GM23338 (cell line): ENCODE results near the gene PPFIA4. TPM values are rescaled to one million over a fixed set of nuclear protein-coding genes. Genes with fewer than 3 reads are reported as not detected.

Experiments
- ATAC-seq: fragments of 200-7000 bp; cut with Tn5 transposase; 3 replicates; pipeline ENCODE4 v1.9.1; 2020
- DNase-seq: peaks from one replicate; pipeline ENCODE4 v3.0.0-alpha.2; 2015; ENCODE audit warnings: low spot score
- H2AFZ ChIP-seq: fragments of 200-600 bp; sonication (generic); 2 replicates; pipeline ENCODE4 v1.8.0; 2016; ENCODE audit warnings: antibody characterized with exemption, mild to moderate bottlenecking, moderate library complexity
- H3F3A ChIP-seq: fragments of 200-600 bp; sonication (generic); replicated peaks from 2 replicates; pipeline ENCODE4 v1.8.0; 2017; ENCODE audit warnings: antibody characterized with exemption, mixed run types, low read depth
- H3K27ac ChIP-seq: fragments of 200-600 bp; sonication (generic); 2 replicates; pipeline ENCODE4 v1.6.1; 2016; ENCODE audit warnings: low read depth
- H3K27me3 ChIP-seq: fragments of 200-600 bp; sonication (generic); 2 replicates; pipeline ENCODE4 v1.8.0; 2016; ENCODE audit warnings: mild to moderate bottlenecking, mixed run types, moderate library complexity; ENCODE audit not compliant: insufficient read depth
- H3K36me3 ChIP-seq: fragments of 200-600 bp; sonication (generic); 2 replicates; pipeline ENCODE4 v1.8.0; 2016; ENCODE audit warnings: mild to moderate bottlenecking; ENCODE audit not compliant: insufficient read depth
- H3K4me1 ChIP-seq: fragments of 200-600 bp; sonication (generic); 2 replicates; pipeline ENCODE4 v1.8.0; 2016; ENCODE audit warnings: mild to moderate bottlenecking, moderate library complexity; ENCODE audit not compliant: insufficient read depth
- H3K4me2 ChIP-seq: fragments of 200-600 bp; sonication (generic); 2 replicates; pipeline ENCODE4 v1.7.1; 2017; ENCODE audit warnings: mixed run types
- H3K4me3 ChIP-seq: fragments of 200-600 bp; sonication (generic); 2 replicates; pipeline ENCODE4 v1.6.1; 2016; ENCODE audit warnings: mixed run types
- H3K79me2 ChIP-seq: fragments of 200-600 bp; sonication (generic); replicated peaks from 2 replicates; pipeline ENCODE4 v1.8.0; 2017; ENCODE audit warnings: mild to moderate bottlenecking; ENCODE audit not compliant: insufficient read depth
- H3K9me2 ChIP-seq: fragments of 200-600 bp; sonication (generic); 2 replicates; pipeline ENCODE4 v1.8.0; 2017; ENCODE audit not compliant: insufficient read depth
- H4K20me1 ChIP-seq: fragments of 200-600 bp; sonication (generic); replicated peaks from 2 replicates; pipeline ENCODE4 v1.8.0; 2017; ENCODE audit warnings: mild to moderate bottlenecking; ENCODE audit not compliant: insufficient read depth
- H3K27ac Mint-ChIP-seq: 2 replicates; pipeline ENCODE4 v1.8.0; 2020; ENCODE audit warnings: inconsistent platforms, mild to moderate bottlenecking, moderate library complexity, mixed read lengths
- H3K27me3 Mint-ChIP-seq: 3 replicates; pipeline ENCODE4 v1.8.0; 2022; ENCODE audit warnings: low read depth, mild to moderate bottlenecking, moderate library complexity, mixed read lengths, inconsistent platforms; ENCODE audit not compliant: insufficient read depth, poor library complexity
- H3K36me3 Mint-ChIP-seq: 3 replicates; pipeline ENCODE4 v1.8.0; 2021; ENCODE audit warnings: low read depth, mild to moderate bottlenecking, inconsistent platforms, moderate library complexity, mixed read lengths
- H3K4me1 Mint-ChIP-seq: 3 replicates; pipeline ENCODE4 v1.8.0; 2020; ENCODE audit warnings: mild to moderate bottlenecking, inconsistent platforms, mixed read lengths
- H3K4me3 Mint-ChIP-seq: 3 replicates; pipeline ENCODE4 v1.8.0; 2021; ENCODE audit warnings: moderate library complexity, mild to moderate bottlenecking, inconsistent platforms, mixed read lengths
- H3K9me3 Mint-ChIP-seq: 3 replicates; pipeline ENCODE4 v1.8.0; 2020; ENCODE audit warnings: moderate library complexity, mild to moderate bottlenecking, inconsistent platforms, mixed read lengths
- CREB1 ChIP-seq: fragments of 250-450 bp; sonication (Bioruptor Pico); IDR thresholded peaks from 2 replicates; pipeline ENCODE4 v1.5.0; 2020; ENCODE audit warnings: low read depth, mild to moderate bottlenecking, moderate library complexity
- EZH2 ChIP-seq: fragments of 200-600 bp; sonication (generic); IDR thresholded peaks from one replicate; pipeline ENCODE4 v1.8.0; 2017; ENCODE audit warnings: antibody characterized with exemption, mild to moderate bottlenecking, low read depth; ENCODE audit not compliant: unreplicated experiment
- EZH2phosphoT487 ChIP-seq: fragments of 200-600 bp; sonication (generic); IDR thresholded peaks from one replicate; pipeline ENCODE4 v1.8.1; 2018; ENCODE audit warnings: antibody characterized with exemption; ENCODE audit not compliant: unreplicated experiment
- JUNB ChIP-seq: IDR thresholded peaks from one replicate; pipeline ENCODE4 v1.6.1; 2016; ENCODE audit warnings: antibody characterized with exemption; ENCODE audit not compliant: unreplicated experiment
- NANOG ChIP-seq: IDR thresholded peaks from 2 replicates; pipeline ENCODE4 v1.6.1; 2016; ENCODE audit warnings: antibody characterized with exemption, borderline replicate concordance
- POLR2AphosphoS5 ChIP-seq: IDR thresholded peaks from 2 replicates; pipeline ENCODE4 v1.6.1; 2016; ENCODE audit warnings: antibody characterized with exemption, low read depth
- STAT1 ChIP-seq: IDR thresholded peaks from one replicate; pipeline ENCODE4 v1.6.1; 2016; ENCODE audit warnings: antibody characterized with exemption; ENCODE audit not compliant: unreplicated experiment
- ZNF114 ChIP-seq: fragments of 250-450 bp; sonication (Bioruptor Pico); IDR thresholded peaks from 2 replicates; pipeline ENCODE4 v1.5.0; 2020; ENCODE audit warnings: mild to moderate bottlenecking, moderate library complexity
- ZNF331 ChIP-seq: fragments of 250-450 bp; sonication (Bioruptor Pico); IDR thresholded peaks from 2 replicates; pipeline ENCODE4 v1.5.0; 2020; ENCODE audit warnings: low read depth, mild to moderate bottlenecking, moderate library complexity
- polyA plus RNA-seq: library from polyadenylated mRNA; unstranded; fragments of >200 nt; fragmentation: Nextera tagmentation; extraction: Ambion mirVana; gene quantifications from 2 replicates; pipeline ENCODE4 v1.2.1, GENCODE V29; 2016
- total RNA-seq: library from RNA; depleted of rRNA; stranded (reverse); fragments of >200 nt; shearing (Covaris generic); gene quantifications from 2 replicates; pipeline ENCODE4 v1.2.3, GENCODE V29; 2014
- TF ChIP-seq, protein P1 (sequence below): IDR thresholded peaks from one replicate; pipeline ENCODE4 v1.6.1; 2018; ENCODE audit warnings: antibody characterized with exemption; ENCODE audit not compliant: unreplicated experiment
- TF ChIP-seq, protein P2 (sequence below), 2 experiments: fragments of 200-600 bp in 1 of 2; sonication (generic) in 1 of 2; conservative IDR thresholded peaks; 2 replicates each; pipeline versions ENCODE4 v1.5.1 to v1.6.1; 2016 to 2017; ENCODE audit warnings: antibody characterized with exemption in 2 of 2, low read depth in 2 of 2, mild to moderate bottlenecking in 2 of 2, moderate library complexity in 1 of 2
- TF ChIP-seq, protein P3 (sequence below): IDR thresholded peaks from 2 replicates; pipeline ENCODE4 v1.6.1; 2016; ENCODE audit warnings: antibody characterized with exemption

The PPFIA4 gene
- total and polyA plus RNA-seq, 2 experiments from 2014 or later, result 1.3 to 7.6 TPM

DNA sequence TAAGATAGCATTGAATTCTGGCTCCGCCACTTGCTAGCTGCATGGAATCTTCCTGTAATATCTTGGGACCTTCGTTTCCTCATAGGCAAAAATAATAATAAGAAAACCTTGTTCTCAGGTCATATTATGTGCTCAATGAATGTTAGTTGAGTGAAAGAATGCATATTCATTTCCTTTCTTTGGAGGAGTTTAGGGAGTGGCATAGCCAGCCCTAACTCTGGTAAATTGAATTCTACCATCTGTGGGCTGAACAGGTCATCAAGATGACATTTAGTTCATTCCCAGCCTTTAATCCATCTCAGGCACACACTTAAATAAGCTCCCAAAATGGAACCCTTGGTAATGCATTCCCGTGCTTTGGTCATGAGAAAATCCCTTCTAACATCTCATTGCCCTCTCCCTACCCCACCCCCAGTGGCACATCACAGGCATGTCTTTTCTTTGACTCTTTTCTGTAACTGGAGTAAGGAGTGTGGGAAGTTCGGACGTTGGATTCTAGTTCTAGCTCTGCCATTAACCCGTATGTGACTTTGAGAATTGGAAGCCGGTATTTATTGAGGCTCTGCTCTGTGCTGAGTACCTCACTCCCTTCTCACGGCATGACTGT lies 72.7 kb downstream of the PPFIA4 start:
- Mint-ChIP-seq H3K4me3 (no peak overlapping the region), H3K27ac (no peak overlapping the region), H3K36me3 (peaks cover 10% of the 10 kb centered on the region; the same call in 2 of the 3 replicates), H3K27me3 (peaks cover 2% of the 10 kb centered on the region), H3K9me3 (peaks cover 18% of the 10 kb centered on the region), H3K4me1 (no peaks in the 10 kb centered on the region)
- no peaks in the 10 kb centered on the region for H4K20me1 ChIP-seq
- DNase-seq (no peak), ATAC-seq (no peak)
- no peak overlapping the region for H3K4me2 ChIP-seq
- H3K36me3 ChIP-seq, result peaks cover 3% of the 10 kb centered on the region; the same call in 1 of the 2 replicates
- H3K4me1 ChIP-seq, result no peaks in the 10 kb centered on the region
- H3K27me3 ChIP-seq, result no peaks in the 10 kb centered on the region
- peaks cover 2% of the 10 kb centered on the region; the same call in 1 of the 2 replicates for H3K9me2 ChIP-seq
- TF ChIP-seq, protein P1, sequence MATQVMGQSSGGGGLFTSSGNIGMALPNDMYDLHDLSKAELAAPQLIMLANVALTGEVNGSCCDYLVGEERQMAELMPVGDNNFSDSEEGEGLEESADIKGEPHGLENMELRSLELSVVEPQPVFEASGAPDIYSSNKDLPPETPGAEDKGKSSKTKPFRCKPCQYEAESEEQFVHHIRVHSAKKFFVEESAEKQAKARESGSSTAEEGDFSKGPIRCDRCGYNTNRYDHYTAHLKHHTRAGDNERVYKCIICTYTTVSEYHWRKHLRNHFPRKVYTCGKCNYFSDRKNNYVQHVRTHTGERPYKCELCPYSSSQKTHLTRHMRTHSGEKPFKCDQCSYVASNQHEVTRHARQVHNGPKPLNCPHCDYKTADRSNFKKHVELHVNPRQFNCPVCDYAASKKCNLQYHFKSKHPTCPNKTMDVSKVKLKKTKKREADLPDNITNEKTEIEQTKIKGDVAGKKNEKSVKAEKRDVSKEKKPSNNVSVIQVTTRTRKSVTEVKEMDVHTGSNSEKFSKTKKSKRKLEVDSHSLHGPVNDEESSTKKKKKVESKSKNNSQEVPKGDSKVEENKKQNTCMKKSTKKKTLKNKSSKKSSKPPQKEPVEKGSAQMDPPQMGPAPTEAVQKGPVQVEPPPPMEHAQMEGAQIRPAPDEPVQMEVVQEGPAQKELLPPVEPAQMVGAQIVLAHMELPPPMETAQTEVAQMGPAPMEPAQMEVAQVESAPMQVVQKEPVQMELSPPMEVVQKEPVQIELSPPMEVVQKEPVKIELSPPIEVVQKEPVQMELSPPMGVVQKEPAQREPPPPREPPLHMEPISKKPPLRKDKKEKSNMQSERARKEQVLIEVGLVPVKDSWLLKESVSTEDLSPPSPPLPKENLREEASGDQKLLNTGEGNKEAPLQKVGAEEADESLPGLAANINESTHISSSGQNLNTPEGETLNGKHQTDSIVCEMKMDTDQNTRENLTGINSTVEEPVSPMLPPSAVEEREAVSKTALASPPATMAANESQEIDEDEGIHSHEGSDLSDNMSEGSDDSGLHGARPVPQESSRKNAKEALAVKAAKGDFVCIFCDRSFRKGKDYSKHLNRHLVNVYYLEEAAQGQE, result no peak
- TF ChIP-seq EZH2phosphoT487 (no peak), JUNB (no peak), NANOG (no peak), CREB1 (CRISPR knock-in tag) (no peak), POLR2AphosphoS5 (no peak), ZNF114 (CRISPR knock-in tag) (no peak), STAT1 (no peak), EZH2 (no peak), ZNF331 (CRISPR knock-in tag) (no peak)
- TF ChIP-seq, protein P2, sequence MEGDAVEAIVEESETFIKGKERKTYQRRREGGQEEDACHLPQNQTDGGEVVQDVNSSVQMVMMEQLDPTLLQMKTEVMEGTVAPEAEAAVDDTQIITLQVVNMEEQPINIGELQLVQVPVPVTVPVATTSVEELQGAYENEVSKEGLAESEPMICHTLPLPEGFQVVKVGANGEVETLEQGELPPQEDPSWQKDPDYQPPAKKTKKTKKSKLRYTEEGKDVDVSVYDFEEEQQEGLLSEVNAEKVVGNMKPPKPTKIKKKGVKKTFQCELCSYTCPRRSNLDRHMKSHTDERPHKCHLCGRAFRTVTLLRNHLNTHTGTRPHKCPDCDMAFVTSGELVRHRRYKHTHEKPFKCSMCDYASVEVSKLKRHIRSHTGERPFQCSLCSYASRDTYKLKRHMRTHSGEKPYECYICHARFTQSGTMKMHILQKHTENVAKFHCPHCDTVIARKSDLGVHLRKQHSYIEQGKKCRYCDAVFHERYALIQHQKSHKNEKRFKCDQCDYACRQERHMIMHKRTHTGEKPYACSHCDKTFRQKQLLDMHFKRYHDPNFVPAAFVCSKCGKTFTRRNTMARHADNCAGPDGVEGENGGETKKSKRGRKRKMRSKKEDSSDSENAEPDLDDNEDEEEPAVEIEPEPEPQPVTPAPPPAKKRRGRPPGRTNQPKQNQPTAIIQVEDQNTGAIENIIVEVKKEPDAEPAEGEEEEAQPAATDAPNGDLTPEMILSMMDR (conservative IDR thresholded peaks at IDR 0.05; ENCODE audit: low read depth in 2 of 2), result no peak
- TF ChIP-seq, protein P3, sequence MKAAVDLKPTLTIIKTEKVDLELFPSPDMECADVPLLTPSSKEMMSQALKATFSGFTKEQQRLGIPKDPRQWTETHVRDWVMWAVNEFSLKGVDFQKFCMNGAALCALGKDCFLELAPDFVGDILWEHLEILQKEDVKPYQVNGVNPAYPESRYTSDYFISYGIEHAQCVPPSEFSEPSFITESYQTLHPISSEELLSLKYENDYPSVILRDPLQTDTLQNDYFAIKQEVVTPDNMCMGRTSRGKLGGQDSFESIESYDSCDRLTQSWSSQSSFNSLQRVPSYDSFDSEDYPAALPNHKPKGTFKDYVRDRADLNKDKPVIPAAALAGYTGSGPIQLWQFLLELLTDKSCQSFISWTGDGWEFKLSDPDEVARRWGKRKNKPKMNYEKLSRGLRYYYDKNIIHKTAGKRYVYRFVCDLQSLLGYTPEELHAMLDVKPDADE, result no peak
- H3K27ac ChIP-seq, result no peak overlapping the region
- H3K79me2 ChIP-seq, result no peaks in the 10 kb centered on the region
- H3F3A ChIP-seq, result no peaks in the 10 kb centered on the region
- H2AFZ ChIP-seq, result no peak overlapping the region
- no peak overlapping the region for H3K4me3 ChIP-seq
